ENCODE results near the gene PTPRT.

The PTPRT gene

DNA sequence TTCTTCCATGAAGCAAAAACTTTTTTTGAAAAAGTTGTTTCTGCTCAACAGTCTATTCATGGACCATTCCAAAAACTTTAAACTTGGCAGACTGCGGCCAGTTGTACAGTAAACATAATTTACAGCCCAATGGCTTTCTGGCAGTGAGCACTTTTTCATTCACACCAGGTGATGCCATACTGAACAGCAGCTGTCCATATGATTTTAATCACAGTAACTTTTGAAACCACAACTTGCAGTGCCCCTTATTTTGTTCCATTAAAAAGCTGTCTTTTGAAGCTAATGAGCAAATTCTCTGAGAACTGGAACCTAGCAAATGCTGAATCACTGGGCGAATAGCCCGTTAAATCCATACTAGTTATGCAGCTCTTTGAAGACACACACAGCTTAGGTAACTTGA, 576.6 kb downstream of the PTPRT start:
- no peak for DNase-seq (ENCODE audit: low read depth in 2 of 2)

DNA sequence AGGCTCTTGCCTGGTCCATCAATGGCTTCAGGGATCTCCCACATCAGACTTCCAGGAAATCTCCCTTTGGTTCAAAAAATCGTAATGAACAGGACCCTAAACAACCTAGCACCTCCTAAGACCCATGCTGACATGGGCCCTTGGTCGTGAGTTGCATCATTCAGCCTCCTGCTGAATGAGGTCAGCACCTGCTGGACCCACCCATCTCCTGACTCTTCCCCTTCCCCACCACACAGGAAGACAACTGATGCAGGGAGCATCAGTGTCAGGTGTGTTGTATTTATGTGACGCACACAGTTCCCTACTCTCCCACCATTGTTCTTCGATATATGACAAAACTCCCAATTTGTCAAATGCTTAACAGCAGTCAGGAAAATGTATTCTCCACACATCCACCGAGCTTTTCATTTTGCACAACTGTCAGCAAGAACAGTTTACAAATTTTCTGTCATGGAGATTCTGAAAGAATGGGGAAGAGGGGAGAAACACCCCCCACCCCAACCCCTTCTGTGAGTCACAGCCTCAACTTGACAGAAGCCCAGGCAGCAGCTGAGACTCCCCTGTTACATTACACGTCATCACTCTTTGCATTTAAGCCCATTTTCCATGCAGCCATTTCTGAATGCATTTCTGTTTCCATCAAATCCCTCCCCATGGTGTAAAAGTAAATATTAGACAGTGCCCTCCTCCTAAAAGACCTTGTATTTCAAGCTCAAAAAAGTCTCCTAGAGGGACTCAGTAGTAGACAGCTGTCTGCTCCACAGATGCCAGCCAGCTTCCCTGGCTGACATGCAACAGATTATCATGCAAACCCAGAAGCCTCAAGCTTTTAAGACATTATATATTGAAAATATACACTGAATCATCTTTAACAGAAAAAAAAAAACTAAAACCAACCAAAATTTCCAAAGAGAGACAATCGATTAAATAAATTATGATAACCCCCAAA, 577.5 kb downstream of the PTPRT start:
- no peak for DNase-seq (ENCODE audit: low read depth in 2 of 2)

DNA sequence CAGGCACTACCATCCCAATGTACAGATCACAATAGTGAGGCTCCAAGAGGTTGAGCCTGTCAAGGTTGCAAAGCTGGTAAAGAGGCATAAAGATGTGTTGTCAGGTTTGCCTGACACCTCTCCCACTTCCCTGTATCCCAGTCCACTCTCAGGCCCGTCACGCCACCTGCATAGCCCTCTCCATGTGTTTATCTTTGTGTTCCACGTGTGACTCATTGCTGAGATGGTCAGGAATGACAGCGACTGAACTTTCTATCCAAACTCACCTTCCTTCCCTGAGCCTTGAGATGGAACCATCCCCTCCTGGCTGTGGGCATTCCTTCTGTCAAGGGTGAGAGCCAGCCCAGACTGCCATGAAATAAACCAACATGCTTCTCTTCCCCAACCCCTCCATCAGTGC, 578.3 kb downstream of the PTPRT start:
- no peak for DNase-seq (ENCODE audit: low read depth in 2 of 2)

DNA sequence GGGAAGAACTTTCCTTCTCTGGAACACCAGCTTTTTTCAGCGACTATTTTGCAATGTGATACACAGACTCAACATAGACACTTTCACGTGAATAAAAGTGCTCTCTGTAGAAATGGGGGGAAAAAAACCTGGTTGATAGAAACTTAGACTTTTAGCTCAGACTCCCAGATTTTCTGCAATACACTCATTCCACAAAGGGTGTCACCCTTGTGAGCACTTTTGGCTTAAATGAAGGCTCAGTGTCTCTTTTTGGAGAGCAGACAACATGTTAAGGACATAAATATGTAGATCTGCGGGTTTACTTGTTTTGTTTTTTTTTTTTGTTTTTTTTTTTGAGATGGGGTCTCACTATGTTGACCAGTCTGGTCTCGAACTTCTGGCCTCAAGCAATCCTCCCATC, 579.6 kb downstream of the PTPRT start:
- DNase-seq (ENCODE audit: low read depth in 2 of 2) = no peak

DNA sequence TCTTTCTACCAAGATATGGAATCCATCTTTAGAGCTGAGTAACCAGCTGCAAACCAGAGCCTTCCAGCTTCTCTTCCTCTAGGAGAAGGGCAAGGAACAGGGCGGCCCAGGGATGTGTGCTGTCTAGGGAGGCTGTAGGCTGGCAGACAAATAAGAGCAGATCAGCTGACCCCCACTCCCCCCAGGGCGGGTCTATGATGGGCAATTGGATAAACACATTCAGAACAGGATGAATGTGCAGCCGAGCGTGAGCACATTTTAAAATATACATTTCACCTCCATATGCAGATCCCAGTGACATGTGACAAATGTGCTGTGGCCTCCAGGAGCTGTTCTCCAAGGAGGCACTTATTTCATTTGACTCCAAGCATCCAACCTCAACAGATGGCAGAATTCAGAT, 580.1 kb downstream of the PTPRT start:
- DNase-seq (ENCODE audit: low read depth in 2 of 2) = no peak

DNA sequence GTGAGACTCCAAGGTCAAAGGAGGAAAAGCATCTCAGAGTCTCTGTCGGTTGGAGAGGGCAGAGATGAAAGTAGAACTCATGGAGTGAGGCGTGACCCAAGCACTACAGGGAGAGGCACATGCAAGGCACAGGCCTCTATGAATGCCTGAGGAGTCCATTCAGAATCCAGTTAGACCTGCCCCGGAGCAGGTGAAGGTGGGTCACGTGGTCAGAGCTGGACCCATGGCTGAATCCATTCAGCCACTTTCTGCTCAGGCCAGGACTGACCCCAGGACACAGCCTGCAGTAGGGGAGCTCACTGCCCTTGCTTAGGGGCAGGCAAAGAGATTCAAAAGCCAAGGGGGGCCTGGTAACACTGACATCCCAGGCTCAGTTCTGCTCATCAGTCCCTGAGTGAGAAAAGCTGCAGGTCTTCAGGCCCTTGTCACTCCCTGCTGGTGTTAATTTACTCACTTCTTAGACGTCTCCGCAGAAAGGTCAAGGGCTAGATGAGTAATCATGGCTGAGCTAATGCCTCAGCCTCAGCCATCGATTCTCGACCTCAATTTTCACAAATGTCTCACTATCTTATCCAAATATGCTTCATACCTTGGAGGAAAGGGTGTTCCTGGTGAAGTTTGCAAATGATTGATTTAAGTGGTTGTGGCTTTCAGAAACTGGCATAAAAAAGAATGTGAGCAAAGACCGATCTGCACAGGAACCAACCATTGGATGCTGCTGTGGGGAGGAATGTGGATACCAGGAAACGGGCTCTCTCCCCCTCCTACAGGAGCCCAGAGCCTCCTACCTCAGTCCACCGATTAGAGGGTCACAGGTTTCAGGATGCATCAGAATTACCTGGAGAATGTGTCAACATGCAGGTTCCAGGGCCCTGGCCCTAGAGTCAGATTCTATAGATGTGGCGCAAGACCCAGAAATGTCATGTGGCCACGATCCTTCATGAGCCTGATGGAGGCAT, 584.4 kb downstream of the PTPRT start:
- DNase-seq (ENCODE audit: low read depth in 2 of 2) = no peak

DNA sequence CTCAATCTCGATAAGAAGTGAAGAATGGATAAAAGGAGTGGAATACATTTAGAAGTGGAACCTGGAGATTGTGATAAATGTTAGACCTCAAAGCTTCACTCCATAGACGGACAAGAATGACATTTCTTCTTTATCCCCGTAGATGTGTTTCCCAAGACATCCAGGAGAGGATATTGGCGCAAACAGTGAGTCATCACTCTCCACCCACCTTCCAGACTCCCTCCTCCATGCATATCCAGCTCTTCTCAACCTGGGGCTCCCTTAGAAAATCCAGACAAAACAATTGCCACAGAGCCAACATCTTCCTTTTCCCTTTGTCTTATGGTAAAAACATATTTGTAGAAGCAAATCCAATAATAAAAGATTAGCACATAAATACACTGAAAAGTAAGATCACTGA, 586.1 kb downstream of the PTPRT start:
- DNase-seq (ENCODE audit: low read depth in 2 of 2) = no peak

DNA sequence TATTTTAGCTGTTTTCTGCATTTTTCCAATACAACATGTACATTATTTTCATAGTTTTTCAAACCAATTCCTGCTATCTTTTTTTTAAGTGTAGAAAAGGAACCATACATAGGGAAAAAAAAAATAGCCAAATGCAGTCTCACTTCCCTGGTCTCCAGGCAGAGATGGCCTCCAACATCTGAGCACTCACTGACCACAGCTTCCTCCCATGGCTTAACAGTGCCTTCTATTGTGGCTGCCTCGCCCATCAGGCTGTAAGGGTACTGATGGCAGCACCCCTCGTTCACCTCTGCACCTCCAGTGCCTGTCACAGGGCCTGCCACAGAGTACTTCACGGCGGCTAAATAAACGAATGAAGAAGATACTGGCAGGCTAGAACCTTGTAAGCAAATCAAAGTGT, 591.1 kb downstream of the PTPRT start:
- DNase-seq (ENCODE audit: low read depth in 2 of 2) = no peak

DNA sequence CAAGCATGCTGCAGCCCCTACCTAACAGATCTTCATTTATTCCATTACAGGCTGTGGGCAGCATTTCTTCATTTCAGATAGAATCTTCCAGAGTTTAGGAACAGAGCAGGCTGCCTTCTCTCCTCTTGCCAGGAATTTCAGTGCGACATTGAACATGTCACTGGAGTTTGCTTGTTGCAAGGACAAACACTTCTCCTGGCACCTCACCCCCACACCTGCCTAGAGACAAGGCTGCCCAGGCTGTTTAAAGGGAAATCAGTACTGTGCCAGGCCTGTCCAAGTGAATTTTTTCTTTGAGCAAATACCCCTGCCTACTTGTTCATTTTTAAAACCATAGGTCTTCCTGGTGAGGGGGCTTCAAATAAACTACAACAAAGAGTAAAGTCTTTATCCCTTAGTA, 594.1 kb downstream of the PTPRT start:
- no peak for DNase-seq (ENCODE audit: low read depth in 2 of 2)

DNA sequence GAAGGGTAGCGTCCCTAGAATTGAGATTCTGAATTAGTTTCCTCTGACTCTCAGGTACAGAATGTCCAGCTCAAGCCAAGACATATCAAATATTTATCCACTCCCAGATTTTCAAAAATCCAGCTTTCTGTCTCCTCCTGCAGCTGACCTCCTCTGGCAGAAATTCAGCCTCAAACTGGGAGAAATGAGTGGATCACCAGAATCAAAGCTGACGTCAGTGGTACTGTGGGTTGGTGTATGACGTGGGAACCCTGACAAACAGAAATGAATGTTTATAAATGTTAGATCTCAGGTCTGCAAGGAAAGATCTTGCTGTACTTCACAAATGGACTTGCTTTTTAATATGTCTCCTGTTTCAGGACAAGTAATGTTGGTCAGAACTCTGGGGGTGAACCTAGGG, 595.0 kb downstream of the PTPRT start:
- no peak for DNase-seq (ENCODE audit: low read depth in 2 of 2)

DNA sequence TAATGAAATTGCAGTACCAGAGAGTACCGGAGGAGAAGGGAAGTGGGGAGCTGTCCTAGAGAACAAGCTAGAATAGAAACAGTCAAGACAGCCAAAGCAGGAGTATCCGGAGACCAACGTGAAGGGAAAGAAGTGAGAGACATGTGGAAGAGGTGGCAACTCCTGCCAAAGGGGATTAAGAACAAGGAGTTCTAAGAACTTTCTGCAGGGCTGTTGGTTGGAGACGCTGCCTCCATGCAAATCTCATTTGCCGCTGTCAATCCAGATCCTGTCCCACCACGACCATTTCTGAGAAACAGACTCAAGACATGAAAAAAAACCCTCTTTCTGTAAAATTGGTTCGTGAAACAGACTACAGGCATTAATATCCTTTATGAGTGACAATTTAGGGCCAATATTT, 595.7 kb downstream of the PTPRT start:
- DNase-seq (ENCODE audit: low read depth in 2 of 2) = no peak

DNA sequence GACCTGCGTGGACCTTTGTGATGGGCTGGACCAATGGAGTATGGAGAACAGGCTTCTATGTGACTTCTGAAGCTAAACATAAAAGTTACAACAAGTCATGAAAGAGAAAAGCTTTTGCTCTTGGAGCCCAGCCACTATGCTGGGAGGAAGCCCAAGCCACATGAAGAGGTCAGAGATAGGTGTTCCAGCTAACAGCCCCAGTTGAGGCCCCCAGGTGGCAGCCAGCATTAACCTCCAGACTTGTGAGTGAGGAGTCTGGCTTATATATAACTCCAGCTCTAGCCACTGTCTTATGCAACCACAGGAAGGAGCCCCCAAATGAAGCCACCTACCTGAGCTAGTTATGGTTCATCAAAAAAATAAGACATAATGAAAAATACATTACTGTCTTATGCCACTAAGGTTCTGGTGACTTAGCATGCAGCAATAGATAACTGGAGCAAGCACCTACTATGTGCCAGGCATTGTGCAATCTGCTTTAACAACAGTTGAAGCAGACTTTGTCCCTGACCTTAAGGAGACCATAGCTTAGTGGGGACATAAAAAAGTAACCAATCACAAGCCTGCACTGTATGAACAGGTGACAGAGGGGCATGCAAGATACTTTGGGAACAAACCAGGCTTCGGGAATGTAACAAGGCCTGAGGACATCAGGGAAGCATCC, 599.6 kb downstream of the PTPRT start:
- no peak for DNase-seq (ENCODE audit: low read depth in 2 of 2)

DNA sequence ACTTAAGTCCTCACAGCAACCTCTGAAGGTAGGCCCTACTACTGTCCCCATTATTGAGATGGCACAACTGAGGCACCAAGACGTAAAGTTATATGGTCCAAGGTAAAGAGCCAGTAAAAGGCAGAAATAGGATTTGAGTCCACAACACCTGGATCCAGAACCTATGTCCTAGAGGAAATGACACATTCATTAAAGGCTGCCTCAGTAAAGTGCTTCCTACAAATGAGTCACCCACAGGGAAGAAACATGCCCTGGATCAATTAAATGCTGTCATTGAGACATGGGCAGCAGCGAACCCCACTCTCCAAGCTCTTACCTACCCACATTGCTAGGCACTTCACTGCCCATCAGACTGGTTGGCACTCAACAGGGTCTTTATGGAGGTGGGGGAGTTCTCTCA, 600.9 kb downstream of the PTPRT start:
- DNase-seq (ENCODE audit: low read depth in 2 of 2) = no peak

DNA sequence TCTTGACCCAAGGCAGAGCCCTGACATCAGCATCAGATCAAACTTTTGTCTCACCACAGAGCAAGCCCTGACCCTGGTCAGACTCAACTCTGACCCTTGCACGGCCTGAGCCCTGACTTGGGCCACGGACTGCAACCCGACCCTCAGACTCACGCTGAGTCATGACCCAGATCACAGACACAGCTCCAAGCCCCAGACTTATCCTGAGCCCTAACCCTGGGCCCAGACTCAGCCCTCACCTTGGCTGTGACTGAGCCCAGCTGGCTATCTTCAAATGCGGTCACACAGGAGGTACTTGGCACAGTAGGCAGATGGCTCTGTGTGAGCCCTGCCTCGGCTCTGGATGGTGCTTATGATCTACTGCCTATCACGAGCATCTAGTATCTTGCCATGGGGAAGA, 602.3 kb downstream of the PTPRT start:
- no peak for DNase-seq (ENCODE audit: low read depth in 2 of 2)

DNA sequence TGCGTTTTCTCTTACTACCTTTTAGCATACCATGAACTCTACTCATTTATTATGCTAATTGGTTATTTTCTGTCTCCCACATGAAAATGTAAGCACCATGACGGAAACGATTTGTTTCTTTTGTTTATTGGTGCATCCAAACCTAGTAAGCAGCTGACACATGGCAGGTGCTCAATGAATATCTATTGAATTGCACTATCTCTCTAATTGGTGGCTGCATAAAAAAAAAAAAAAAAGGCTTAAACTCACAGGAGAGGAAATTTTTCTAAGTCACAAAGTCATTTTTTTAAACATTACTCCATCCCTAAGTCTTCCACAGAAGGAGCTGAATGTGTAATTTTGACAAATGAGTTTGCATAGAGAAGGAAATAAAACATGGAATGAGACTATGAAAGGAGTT, 608.4 kb downstream of the PTPRT start:
- no peak for DNase-seq (ENCODE audit: low read depth in 2 of 2)

DNA sequence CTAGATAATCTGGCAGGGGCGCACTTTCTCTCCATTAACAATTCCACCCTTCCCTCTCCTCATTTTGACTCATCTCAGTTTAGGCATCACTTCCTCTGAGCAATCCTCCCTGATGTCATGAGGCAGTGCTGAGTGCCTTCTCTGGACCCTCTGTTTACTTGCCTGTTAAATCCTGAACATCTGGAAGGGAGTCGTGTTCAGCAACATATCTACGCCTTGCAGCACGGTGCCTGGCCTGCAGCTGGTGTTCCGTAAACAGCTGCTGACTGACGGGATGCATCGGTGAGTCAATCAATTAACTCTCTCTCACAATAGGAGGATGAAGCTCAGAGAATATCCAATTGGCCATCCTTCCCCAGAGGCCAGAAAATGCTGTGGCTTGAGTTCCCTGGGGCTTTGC, 613.5 kb downstream of the PTPRT start:
- DNase-seq (ENCODE audit: low read depth in 2 of 2) = no peak

DNA sequence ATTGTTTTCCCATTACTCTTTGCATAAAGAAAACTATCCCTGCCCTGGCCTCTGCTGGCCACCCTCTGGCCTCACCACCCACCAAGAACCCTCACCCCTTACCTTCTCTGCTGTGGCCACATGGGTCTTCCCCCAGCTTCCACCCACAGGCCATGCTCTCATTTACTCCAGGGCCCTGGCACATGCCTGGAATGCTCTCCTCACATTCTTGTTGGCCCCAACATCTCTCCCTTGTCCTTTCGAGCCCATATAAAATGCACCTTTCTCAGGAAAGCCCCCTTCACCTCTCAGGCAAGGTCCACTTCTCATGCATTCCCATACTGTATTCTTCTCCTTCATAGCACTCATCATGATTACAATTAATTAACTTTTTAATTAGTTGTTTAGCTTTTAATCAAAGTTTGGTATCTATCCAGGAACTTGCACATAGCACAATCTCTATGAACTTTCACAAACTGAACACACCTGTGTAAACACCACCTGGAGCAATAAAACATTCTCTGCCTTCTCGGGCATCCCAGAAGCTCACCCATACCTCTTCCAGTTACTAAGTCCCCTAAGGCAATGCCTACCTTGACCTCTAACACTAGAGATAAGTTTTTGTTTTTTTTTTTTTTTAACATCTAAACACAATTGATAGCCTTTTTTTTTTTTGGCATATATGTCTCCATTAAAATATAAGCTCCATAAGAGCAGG, 617.2 kb downstream of the PTPRT start:
- DNase-seq (ENCODE audit: low read depth in 2 of 2) = no peak

DNA sequence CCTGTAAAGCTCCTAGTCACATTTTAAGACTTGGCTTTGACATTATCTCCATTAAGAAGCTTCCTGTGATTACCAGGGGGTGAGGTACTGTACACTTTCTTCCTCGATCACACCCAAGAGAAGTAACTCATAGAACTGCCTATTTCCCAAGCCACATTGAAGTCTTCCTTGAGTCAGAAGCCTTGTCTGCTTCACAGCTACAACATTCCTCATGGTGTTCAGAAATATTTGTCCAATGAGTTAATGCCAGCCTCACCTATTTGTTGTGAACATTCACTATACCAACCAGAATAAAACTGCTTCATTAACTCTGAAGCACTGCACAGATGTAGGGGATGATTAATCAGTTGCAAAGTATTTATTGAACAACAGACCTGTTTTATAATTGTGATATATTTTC, 622.3 kb downstream of the PTPRT start:
- no peak for DNase-seq (ENCODE audit: low read depth in 2 of 2)

DNA sequence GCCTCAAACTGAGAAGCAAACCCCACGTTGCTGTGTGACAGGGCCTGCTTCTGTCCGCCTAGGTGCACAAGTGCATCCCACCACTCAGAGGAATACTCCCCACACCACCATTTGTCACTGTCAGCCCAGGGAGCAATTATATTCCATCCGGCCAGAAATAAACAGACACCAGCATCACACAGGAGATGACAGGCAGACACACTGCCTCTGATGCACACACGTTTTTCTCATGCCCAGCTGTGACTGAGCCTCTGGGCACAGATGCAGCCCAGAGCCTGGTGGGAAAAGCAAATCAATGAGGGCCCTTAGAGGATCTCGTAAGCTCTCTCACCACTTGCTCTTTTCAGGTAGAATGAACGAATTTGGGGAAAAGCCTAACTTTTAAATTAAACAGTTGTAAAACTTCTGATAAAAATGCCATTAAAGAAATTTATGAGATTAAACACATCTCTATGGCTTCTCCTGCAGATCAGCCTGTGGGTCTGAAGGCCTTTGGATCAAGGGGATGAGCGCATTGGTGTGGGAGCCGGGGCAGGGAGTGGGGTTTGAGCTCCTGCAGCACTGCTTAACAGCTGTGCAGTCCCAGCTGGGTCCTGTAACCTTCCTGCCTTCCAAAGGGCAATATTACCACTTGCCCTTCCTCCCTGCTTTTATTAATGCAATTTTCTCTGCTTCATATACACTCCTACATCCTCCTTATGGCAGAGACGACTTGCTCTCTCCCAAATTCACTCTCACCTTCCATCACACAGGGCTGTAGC, 624.3 kb downstream of the PTPRT start:
- DNase-seq (ENCODE audit: low read depth in 2 of 2) = no peak

DNA sequence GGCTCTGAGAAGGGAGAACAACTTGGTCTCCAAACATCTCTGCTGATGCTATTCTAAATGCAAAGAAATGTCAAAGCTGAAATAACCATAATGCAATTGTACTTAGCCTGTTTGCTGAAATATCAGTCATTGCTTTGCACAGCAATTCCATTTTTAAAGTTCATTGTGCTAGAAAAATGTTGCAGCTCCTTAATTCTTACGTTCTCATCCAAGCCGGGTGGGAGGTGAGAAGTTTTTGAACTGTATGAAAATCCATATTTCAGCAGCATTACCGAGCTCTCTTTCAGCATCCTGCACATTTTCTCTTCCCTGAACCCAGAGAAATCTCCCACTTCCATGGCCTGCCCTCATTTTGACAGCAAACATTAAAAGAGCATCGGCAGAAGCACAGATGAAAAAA, 630.0 kb downstream of the PTPRT start:
- no peak for DNase-seq (ENCODE audit: low read depth in 2 of 2)

DNA sequence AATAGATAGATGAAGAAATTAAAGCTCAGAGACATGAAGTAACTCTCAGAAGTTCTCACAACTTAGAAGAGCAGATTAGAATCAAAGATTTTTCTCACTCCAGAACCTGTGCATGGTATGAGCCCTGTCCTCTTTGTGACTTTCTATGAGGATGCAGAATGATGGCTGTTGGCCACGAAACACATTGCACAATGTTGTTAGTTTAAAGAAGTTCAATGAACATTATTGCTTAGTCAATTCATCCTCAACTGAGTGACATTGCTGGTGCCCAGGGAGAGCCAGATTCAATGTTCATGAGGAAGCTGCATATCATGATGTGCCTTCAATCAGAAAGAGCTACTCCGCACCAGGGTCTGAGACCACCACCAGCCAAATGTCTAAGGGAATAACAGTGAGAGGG, 633.1 kb downstream of the PTPRT start:
- no peak for DNase-seq (ENCODE audit: low read depth in 2 of 2)
